H9 (cell line): ENCODE data around the gene CDH22. TPM values are rescaled to one million over a fixed set of nuclear protein-coding genes. Genes with fewer than 3 reads are reported as not detected.

ENCODE experiments used
- DNase-seq: peaks from one replicate; pipeline ENCODE4 v3.0.0-alpha.2; 2017
- H2AFZ ChIP-seq: one replicate; pipeline ENCODE4 v1.6.1; 2013; ENCODE audit warnings: mild to moderate bottlenecking, low read length, control low read depth, moderate library complexity
- H2AK5ac ChIP-seq: 2 replicates; pipeline ENCODE4 v1.6.1; 2013; ENCODE audit warnings: low read length, control low read depth, mixed read lengths; ENCODE audit not compliant: insufficient read length
- H2BK120ac ChIP-seq: one replicate; pipeline ENCODE4 v1.6.1; 2013; ENCODE audit warnings: low read depth, mild to moderate bottlenecking, low read length, control low read depth, inconsistent platforms; ENCODE audit not compliant: poor library complexity, severe bottlenecking
- H2BK12ac ChIP-seq: 2 replicates; pipeline ENCODE4 v1.6.1; 2013; ENCODE audit warnings: low read length, control low read depth, mixed read lengths, low read depth; ENCODE audit not compliant: insufficient read length
- H2BK15ac ChIP-seq: 2 replicates; pipeline ENCODE4 v1.6.1; 2013; ENCODE audit warnings: low read depth, low read length, control low read depth
- H2BK20ac ChIP-seq: one replicate; pipeline ENCODE4 v1.6.1; 2013; ENCODE audit warnings: low read depth, mild to moderate bottlenecking, low read length, control low read depth, inconsistent platforms; ENCODE audit not compliant: poor library complexity, severe bottlenecking
- H2BK5ac ChIP-seq: 2 replicates; pipeline ENCODE4 v1.6.1; 2013; ENCODE audit warnings: low read length, control low read depth, mixed read lengths; ENCODE audit not compliant: insufficient read length
- H3K14ac ChIP-seq: 2 replicates; pipeline ENCODE4 v1.6.1; 2013; ENCODE audit warnings: low read length, control low read depth; ENCODE audit not compliant: insufficient read depth
- H3K18ac ChIP-seq: 2 replicates; pipeline ENCODE4 v1.6.1; 2013; ENCODE audit warnings: low read depth, mild to moderate bottlenecking, mixed read lengths, low read length, control low read depth; ENCODE audit not compliant: insufficient read length
- H3K23ac ChIP-seq: 2 replicates; pipeline ENCODE4 v1.6.1; 2013; ENCODE audit warnings: low read length, control low read depth, mixed read lengths, low read depth; ENCODE audit not compliant: insufficient read length
- H3K23me2 ChIP-seq: 2 replicates; pipeline ENCODE4 v1.6.1; 2013; ENCODE audit warnings: low read depth, mild to moderate bottlenecking, mixed read lengths, low read length, control low read depth; ENCODE audit not compliant: insufficient read length, poor library complexity, severe bottlenecking
- H3K27ac ChIP-seq: 2 replicates; pipeline ENCODE4 v1.5.1; 2013; ENCODE audit warnings: low read length, control low read depth, mixed read lengths, low read depth; ENCODE audit not compliant: insufficient read length
- H3K27me3 ChIP-seq: 2 replicates; pipeline ENCODE4 v1.6.1; 2013; ENCODE audit warnings: low read length, control low read depth, inconsistent platforms; ENCODE audit not compliant: insufficient read depth
- H3K4ac ChIP-seq: 2 replicates; pipeline ENCODE4 v1.6.1; 2013; ENCODE audit warnings: low read depth, mild to moderate bottlenecking, control low read depth, inconsistent platforms, low read length, moderate library complexity
- H3K4me1 ChIP-seq: 2 replicates; pipeline ENCODE4 v1.6.1; 2013; ENCODE audit warnings: low read length, control low read depth, inconsistent platforms; ENCODE audit not compliant: insufficient read depth
- H3K4me2 ChIP-seq: 2 replicates; pipeline ENCODE4 v1.6.1; 2013; ENCODE audit warnings: low read length, control low read depth, mixed read lengths; ENCODE audit not compliant: insufficient read length, insufficient read depth
- H3K56ac ChIP-seq: 2 replicates; pipeline ENCODE4 v1.6.1; 2013; ENCODE audit warnings: low read depth, mild to moderate bottlenecking, mixed read lengths, low read length, control low read depth; ENCODE audit not compliant: insufficient read length
- H3K79me1 ChIP-seq: 2 replicates; pipeline ENCODE4 v1.6.1; 2013; ENCODE audit warnings: low read depth, mild to moderate bottlenecking, moderate library complexity, low read length, control low read depth, inconsistent platforms; ENCODE audit not compliant: insufficient read depth, poor library complexity, severe bottlenecking
- H3K79me2 ChIP-seq: 2 replicates; pipeline ENCODE4 v1.6.1; 2013; ENCODE audit warnings: low read length, control low read depth, inconsistent platforms; ENCODE audit not compliant: insufficient read depth
- H3K9ac ChIP-seq: 2 replicates; pipeline ENCODE4 v1.6.1; 2013; ENCODE audit warnings: low read length, control low read depth, mixed read lengths; ENCODE audit not compliant: insufficient read length; ENCODE audit errors: extremely low read depth
- H3K9me3 ChIP-seq: one replicate; pipeline ENCODE4 v1.6.1; 2013; ENCODE audit warnings: low read depth, low read length, inconsistent platforms; ENCODE audit not compliant: control insufficient read depth
- H3T11ph ChIP-seq: one replicate; pipeline ENCODE4 v1.6.1; 2013; ENCODE audit warnings: mild to moderate bottlenecking, low read length, control low read depth, inconsistent platforms
- H4K20me1 ChIP-seq: one replicate; pipeline ENCODE4 v1.6.1; 2013; ENCODE audit not compliant: control insufficient read depth, insufficient read length, insufficient read depth
- H4K5ac ChIP-seq: 2 replicates; pipeline ENCODE4 v1.6.1; 2013; ENCODE audit warnings: low read depth, mild to moderate bottlenecking, mixed read lengths, low read length, control low read depth; ENCODE audit not compliant: insufficient read length
- H4K8ac ChIP-seq: replicated peaks from 2 replicates; pipeline ENCODE4 v1.6.1; 2013; ENCODE audit warnings: low read length, control low read depth, mixed read lengths, low read depth; ENCODE audit not compliant: insufficient read length
- H4K91ac ChIP-seq: 2 replicates; pipeline ENCODE4 v1.6.1; 2013; ENCODE audit warnings: low read depth, mild to moderate bottlenecking, moderate library complexity, mixed read lengths, low read length, control low read depth; ENCODE audit not compliant: insufficient read length
- H3K27ac Mint-ChIP-seq, 3 experiments: 2 replicates in 2 of 3; 3 replicates in 1 of 3; pipeline ENCODE4 v1.8.0; 2020 to 2021; ENCODE audit warnings: mixed read lengths in 3 of 3, mild to moderate bottlenecking in 1 of 3, moderate library complexity in 1 of 3
- H3K27me3 Mint-ChIP-seq: 2 replicates; pipeline ENCODE4 v1.8.0; 2021; ENCODE audit warnings: low read depth, mild to moderate bottlenecking, moderate library complexity, mixed read lengths
- H3K36me3 Mint-ChIP-seq, 3 experiments: 2 replicates in 2 of 3; 3 replicates in 1 of 3; pipeline ENCODE4 v1.8.0; 2020 to 2021; ENCODE audit warnings: low read depth in 3 of 3, mixed read lengths in 3 of 3; ENCODE audit not compliant: insufficient read depth in 1 of 3
- H3K4me1 Mint-ChIP-seq, 2 experiments: 2 replicates each; pipeline ENCODE4 v1.8.0; 2020; ENCODE audit warnings: mixed read lengths in 2 of 2
- H3K4me3 Mint-ChIP-seq, 2 experiments: 2 replicates in 1 of 2; 3 replicates in 1 of 2; pipeline ENCODE4 v1.8.0; 2020 to 2021; ENCODE audit warnings: mild to moderate bottlenecking in 2 of 2, mixed read lengths in 2 of 2, moderate library complexity in 1 of 2
- H3K9me3 Mint-ChIP-seq, 2 experiments: 2 replicates in 1 of 2; 3 replicates in 1 of 2; pipeline ENCODE4 v1.8.0; 2020; ENCODE audit warnings: mild to moderate bottlenecking in 2 of 2, mixed read lengths in 2 of 2, moderate library complexity in 1 of 2
- CTCF ChIP-seq: fragments of 200-600 bp; sonication (generic); conservative IDR thresholded peaks from 3 replicates; pipeline ENCODE4 v1.8.0; 2021; ENCODE audit warnings: antibody characterized with exemption, mild to moderate bottlenecking
- WGBS: extraction: QIAGEN DNeasy Blood & Tissue Kit; methylation state at CpG from one replicate; pipeline ENCODE4 v1.1.7; 2013; ENCODE audit warnings: missing lambda C conversion rate, low lambda C conversion rate, mixed read lengths; ENCODE audit not compliant: insufficient read length; ENCODE audit errors: extremely low coverage; 5-methylcytosine and 5-hydroxymethylcytosine counted together
- total RNA-seq: library from RNA; stranded (reverse); gene quantifications from 2 replicates; pipeline ENCODE4 v1.2.1, GENCODE V29; 2021

Gene CDH22
- total RNA-seq, 1 experiment from 2014 or later, result not detected

GRCh38 chr20:46174469-46175126 is 133.7 kb downstream of the CDH22 start:
- H2AFZ ChIP-seq, result no peak overlapping the region
- no peak overlapping the region for H3T11ph ChIP-seq
- Mint-ChIP-seq H3K27ac (no peak overlapping the region), H3K27me3 (peaks cover 73% of the 10 kb centered on the region), H3K4me3 (peak overlapping the region; percentile 38 to 65), H3K36me3 (no peaks in the 10 kb centered on the region), H3K4me1 (no peaks in the 10 kb centered on the region), H3K9me3 (no peaks in the 10 kb centered on the region; a peak in 1 of 5 replicates)
- H2BK120ac ChIP-seq, result no peak overlapping the region
- H4K20me1 ChIP-seq, result no peaks in the 10 kb centered on the region
- H2BK5ac ChIP-seq, result no peak overlapping the region
- no peak overlapping the region for H3K14ac ChIP-seq
- no CpG with 5 or more reads among the region's 77 CpGs for WGBS
- H3K9me3 ChIP-seq, result no peaks in the 10 kb centered on the region
- no peak overlapping the region for H2BK12ac ChIP-seq
- peak overlapping the region; percentile 13 for H3K4me2 ChIP-seq
- no peaks in the 10 kb centered on the region for H3K23me2 ChIP-seq
- H3K27me3 ChIP-seq, result peaks cover 15% of the 10 kb centered on the region
- no peak overlapping the region for H4K91ac ChIP-seq
- peak; percentile 89 for DNase-seq
- no peak overlapping the region for H3K27ac ChIP-seq
- peak; percentile 76 for TF ChIP-seq CTCF
- no peak overlapping the region for H3K56ac ChIP-seq
- no peaks in the 10 kb centered on the region for H3K79me2 ChIP-seq
- H3K79me1 ChIP-seq, result no peaks in the 10 kb centered on the region
- no peak overlapping the region for H3K18ac ChIP-seq
- no peak overlapping the region for H4K8ac ChIP-seq
- no peaks in the 10 kb centered on the region for H3K4me1 ChIP-seq
- no peak overlapping the region for H2BK20ac ChIP-seq
- H2BK15ac ChIP-seq, result no peak overlapping the region
- no peak overlapping the region for H3K4ac ChIP-seq
- H2AK5ac ChIP-seq, result no peak overlapping the region
- no peak overlapping the region for H3K9ac ChIP-seq
- H3K23ac ChIP-seq, result no peak overlapping the region
- no peak overlapping the region for H4K5ac ChIP-seq
